ENCODE results near the gene MAD1L1. TPM values are rescaled to one million over a fixed set of nuclear protein-coding genes. Genes with fewer than 3 reads are reported as not detected.

MAD1L1 gene
- total RNA-seq, 4 donors from 2014 or later = 8.0 to 52.7 (median 26.7) TPM

DNA sequence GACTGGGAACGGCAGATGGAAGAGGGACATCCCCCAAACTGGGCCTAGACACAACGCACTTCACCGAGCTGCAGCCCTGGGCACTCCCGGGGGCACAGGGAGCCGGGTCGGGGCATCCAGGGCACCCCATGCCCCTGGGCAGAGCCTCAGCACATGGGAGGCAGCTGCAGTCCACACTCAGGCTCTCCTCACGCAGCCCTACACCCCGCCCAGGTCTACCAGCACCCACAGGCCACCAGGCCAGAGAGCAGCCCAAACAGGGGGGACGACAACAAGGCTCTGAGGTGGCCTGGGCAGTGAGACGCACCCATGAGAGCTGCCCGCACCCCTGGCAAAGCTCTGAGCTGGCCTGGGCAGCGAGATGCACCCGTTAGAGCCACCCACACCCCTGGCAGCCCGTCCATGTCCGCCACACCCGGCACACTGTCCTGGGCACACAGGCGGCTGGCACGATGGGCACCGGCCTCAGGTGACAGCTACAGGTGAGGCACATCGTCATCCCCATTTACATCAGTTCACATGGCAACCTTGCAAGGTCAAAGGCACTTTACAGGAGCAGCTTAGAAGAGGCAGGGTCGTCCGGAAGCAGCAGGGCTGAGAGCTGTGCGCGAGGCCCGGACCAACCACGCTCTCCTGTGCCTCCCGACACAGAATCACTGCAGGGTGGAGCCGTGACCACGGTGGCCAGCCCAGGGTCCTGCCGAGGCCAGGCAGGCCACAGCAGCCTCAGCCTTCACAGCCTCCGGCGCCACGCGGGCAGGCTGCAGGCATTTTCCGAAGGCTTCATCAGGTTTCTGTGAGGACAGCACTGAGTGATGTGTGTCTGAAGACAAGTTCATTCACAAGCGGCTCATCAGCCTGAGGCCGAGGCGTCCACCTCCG, 228.6 kb downstream of the MAD1L1 start:
- in situ Hi-C loops (cut with MboI; ENCODE audit: low pct_ligation_motif_present in 1 of 4, low pct_unique_long_range_greater_than_20kb in 1 of 4, low sequenced_read_pairs in 3 of 4) = no loop called here

DNA sequence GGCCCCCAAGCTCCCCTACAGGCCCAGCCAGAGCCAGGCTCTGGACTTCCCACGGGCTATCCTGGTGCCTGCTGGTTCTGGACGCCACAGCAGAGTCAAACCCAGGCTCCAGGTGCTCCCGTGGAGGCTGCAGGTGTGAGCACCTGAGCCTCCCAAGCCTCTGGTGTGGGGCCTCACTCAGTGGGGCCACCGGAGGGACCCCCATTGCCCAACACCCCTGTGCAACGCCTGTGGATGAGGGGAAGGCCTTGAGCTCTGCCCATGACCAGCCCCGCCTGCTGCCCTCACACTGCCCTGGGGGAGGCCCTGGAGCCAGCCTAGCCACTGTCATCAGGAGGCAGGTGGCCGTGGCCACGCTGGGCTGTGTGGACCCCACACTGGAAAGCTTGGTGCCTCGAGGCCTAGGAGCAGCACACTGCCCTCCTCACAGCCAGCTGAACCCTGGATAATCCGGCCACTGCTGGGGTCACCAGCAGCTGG, 229.3 kb downstream of the MAD1L1 start:
- Histone ChIP-seq H3K9me3 (no peaks in the 10 kb centered on the region), H3K4me1 (no peaks in the 10 kb centered on the region), H3K27ac (no peak overlapping the region), H3K36me3 (no peaks in the 10 kb centered on the region), H3K4me3 (no peak overlapping the region), H3K27me3 (no peaks in the 10 kb centered on the region)
- intact Hi-C loops (cut with DNase I; ENCODE audit: low total_unique reads) = no loop called here
- DNase-seq = no peak
- TF ChIP-seq, protein P1, sequence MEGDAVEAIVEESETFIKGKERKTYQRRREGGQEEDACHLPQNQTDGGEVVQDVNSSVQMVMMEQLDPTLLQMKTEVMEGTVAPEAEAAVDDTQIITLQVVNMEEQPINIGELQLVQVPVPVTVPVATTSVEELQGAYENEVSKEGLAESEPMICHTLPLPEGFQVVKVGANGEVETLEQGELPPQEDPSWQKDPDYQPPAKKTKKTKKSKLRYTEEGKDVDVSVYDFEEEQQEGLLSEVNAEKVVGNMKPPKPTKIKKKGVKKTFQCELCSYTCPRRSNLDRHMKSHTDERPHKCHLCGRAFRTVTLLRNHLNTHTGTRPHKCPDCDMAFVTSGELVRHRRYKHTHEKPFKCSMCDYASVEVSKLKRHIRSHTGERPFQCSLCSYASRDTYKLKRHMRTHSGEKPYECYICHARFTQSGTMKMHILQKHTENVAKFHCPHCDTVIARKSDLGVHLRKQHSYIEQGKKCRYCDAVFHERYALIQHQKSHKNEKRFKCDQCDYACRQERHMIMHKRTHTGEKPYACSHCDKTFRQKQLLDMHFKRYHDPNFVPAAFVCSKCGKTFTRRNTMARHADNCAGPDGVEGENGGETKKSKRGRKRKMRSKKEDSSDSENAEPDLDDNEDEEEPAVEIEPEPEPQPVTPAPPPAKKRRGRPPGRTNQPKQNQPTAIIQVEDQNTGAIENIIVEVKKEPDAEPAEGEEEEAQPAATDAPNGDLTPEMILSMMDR (IDR thresholded peaks at IDR 0.05) = no peak
- TF ChIP-seq EP300 (IDR thresholded peaks at IDR 0.05; ENCODE audit: low read depth) = no peak
- no peak for TF ChIP-seq POLR2AphosphoS5 (IDR thresholded peaks at IDR 0.05)
- TF ChIP-seq POLR2A (IDR thresholded peaks at IDR 0.05) = no peak
- in situ Hi-C loops (cut with MboI; ENCODE audit: low pct_ligation_motif_present in 1 of 4, low pct_unique_long_range_greater_than_20kb in 1 of 4, low sequenced_read_pairs in 3 of 4) = no loop called here
- WGBS, 2 donors (ENCODE audit: low coverage in 1 of 2) = 94% methylated on average over 9 of the region's 10 CpGs; no CpG with 5 or more reads in 1 of the 2 donors

More for the DNA sequence above, 228.6 kb downstream of the MAD1L1 start:
- intact Hi-C loops (cut with DNase I; ENCODE audit: low total_unique reads) = no loop called here
- WGBS, 2 donors (ENCODE audit: low coverage in 1 of 2) = 92% methylated on average over 33 of the region's 39 CpGs; no CpG with 5 or more reads in 1 of the 2 donors
- DNase-seq = no peak
- H3K36me3 ChIP-seq = no peaks in the 10 kb centered on the region
- no peak overlapping the region for H3K4me3 ChIP-seq
- H3K4me1 ChIP-seq = no peaks in the 10 kb centered on the region
- H3K9me3 ChIP-seq = no peaks in the 10 kb centered on the region
- H3K27ac ChIP-seq = no peak overlapping the region
- TF ChIP-seq POLR2AphosphoS5 (IDR thresholded peaks at IDR 0.05) (no peak), POLR2A (IDR thresholded peaks at IDR 0.05) (no peak), EP300 (IDR thresholded peaks at IDR 0.05; ENCODE audit: low read depth) (no peak)
- TF ChIP-seq, protein P1 (IDR thresholded peaks at IDR 0.05) = no peak
- H3K27me3 ChIP-seq = no peaks in the 10 kb centered on the region

GRCh38 chr7:2002561-2003450, 229.9 kb downstream of the MAD1L1 start:
- no peaks in the 10 kb centered on the region for H3K9me3 ChIP-seq
- H3K27me3 ChIP-seq = no peaks in the 10 kb centered on the region
- no peaks in the 10 kb centered on the region for H3K4me1 ChIP-seq
- no peak for DNase-seq
- TF ChIP-seq EP300 (IDR thresholded peaks at IDR 0.05; ENCODE audit: low read depth) = no peak
- TF ChIP-seq POLR2AphosphoS5 (IDR thresholded peaks at IDR 0.05) = no peak
- TF ChIP-seq, protein P1 (IDR thresholded peaks at IDR 0.05) = no peak
- no peak for TF ChIP-seq POLR2A (IDR thresholded peaks at IDR 0.05)
- H3K4me3 ChIP-seq = no peak overlapping the region
- intact Hi-C loops (cut with DNase I; ENCODE audit: low total_unique reads) = no loop called here
- in situ Hi-C loops (cut with MboI; ENCODE audit: low pct_ligation_motif_present in 1 of 4, low pct_unique_long_range_greater_than_20kb in 1 of 4, low sequenced_read_pairs in 3 of 4) = no loop called here
- H3K36me3 ChIP-seq = no peaks in the 10 kb centered on the region
- 88% methylated on average over 20 of the region's 21 CpGs; no CpG with 5 or more reads in 1 of the 2 donors for WGBS, 2 donors (ENCODE audit: low coverage in 1 of 2)
- no peak overlapping the region for H3K27ac ChIP-seq
